Small intestine (tissue), 7 donors: ENCODE data around the gene SSH2. TPM values are rescaled to one million over a fixed set of nuclear protein-coding genes. Genes with fewer than 3 reads are reported as not detected.
"Not testable (repeated sequence)": the region's sequence is repeated elsewhere in the genome, so short reads cannot be mapped to it uniquely, and the experiment has no call there.

Experiments used
- DNase-seq, 2 donors: peaks; one replicate each; pipeline versions ENCODE4 v3.0.0 to v3.0.0-alpha.2; 2013
- FAIRE-seq: peaks from 2 replicates; lab custom pipeline; 2012; peaks lifted over from hg19 to GRCh38; lab: Jason Lieb, UNC
- H3K27ac ChIP-seq, 3 donors: one replicate each; pipeline ENCODE4 v1.5.1; 2013; ENCODE audit warnings: low read length in 2 of 3, mild to moderate bottlenecking in 2 of 3, control low read depth in 1 of 3, inconsistent platforms in 1 of 3, low read depth in 1 of 3, moderate library complexity in 1 of 3
- H3K27me3 ChIP-seq, 3 donors: one replicate each; pipeline ENCODE4 v1.6.1; 2013; ENCODE audit warnings: low read length in 3 of 3, inconsistent platforms in 1 of 3; ENCODE audit not compliant: control insufficient read depth in 3 of 3, insufficient read depth in 3 of 3
- H3K36me3 ChIP-seq, 3 donors: one replicate each; pipeline ENCODE4 v1.6.1; 2013; ENCODE audit warnings: low read length in 3 of 3, inconsistent platforms in 1 of 3, low read depth in 1 of 3, mild to moderate bottlenecking in 1 of 3, moderate library complexity in 1 of 3; ENCODE audit not compliant: control insufficient read depth in 3 of 3, insufficient read depth in 2 of 3
- H3K4me1 ChIP-seq, 3 donors: one replicate each; pipeline ENCODE4 v1.6.1; 2013; ENCODE audit warnings: low read length in 2 of 3, inconsistent platforms in 1 of 3, low read depth in 1 of 3, mild to moderate bottlenecking in 1 of 3, moderate library complexity in 1 of 3; ENCODE audit not compliant: control insufficient read depth in 3 of 3, insufficient read depth in 2 of 3
- H3K4me3 ChIP-seq, 3 donors: one replicate each; pipeline ENCODE4 v1.5.1; 2013; ENCODE audit warnings: low read length in 3 of 3, control low read depth in 1 of 3, inconsistent platforms in 1 of 3, low read depth in 1 of 3, mild to moderate bottlenecking in 1 of 3, moderate library complexity in 1 of 3
- H3K9me3 ChIP-seq, 2 donors: one replicate each; pipeline ENCODE4 v1.6.1; 2013; ENCODE audit warnings: low read depth in 1 of 2, low read length in 1 of 2; ENCODE audit not compliant: control insufficient read depth in 2 of 2, insufficient read depth in 1 of 2
- WGBS, 3 donors: extraction: QIAGEN DNeasy Blood & Tissue Kit; methylation state at CpG; one replicate each; pipeline ENCODE4 v1.1.7; 2013; 5-methylcytosine and 5-hydroxymethylcytosine counted together
- polyA plus RNA-seq, 4 donors: library from polyadenylated mRNA; stranded (reverse) in 3 of 4; unstranded in 1 of 4; fragments of 200-250 nt in 3 of 4; fragments of 120-200 nt in 1 of 4; gene quantifications; one replicate each; pipeline versions ENCODE4 v1.2.1 to v1.2.3, GENCODE V29; 2013
- donor health status: healthy with polysubstance abuse.
- donor health status: control.
- donor health status: control.
- donor health status: Bipolar disorder and iron deficiency.
- donor health status: healthy.

The SSH2 gene
- polyA plus RNA-seq, 4 donors = 11.6 to 18.9 (median 13.6) TPM

DNA sequence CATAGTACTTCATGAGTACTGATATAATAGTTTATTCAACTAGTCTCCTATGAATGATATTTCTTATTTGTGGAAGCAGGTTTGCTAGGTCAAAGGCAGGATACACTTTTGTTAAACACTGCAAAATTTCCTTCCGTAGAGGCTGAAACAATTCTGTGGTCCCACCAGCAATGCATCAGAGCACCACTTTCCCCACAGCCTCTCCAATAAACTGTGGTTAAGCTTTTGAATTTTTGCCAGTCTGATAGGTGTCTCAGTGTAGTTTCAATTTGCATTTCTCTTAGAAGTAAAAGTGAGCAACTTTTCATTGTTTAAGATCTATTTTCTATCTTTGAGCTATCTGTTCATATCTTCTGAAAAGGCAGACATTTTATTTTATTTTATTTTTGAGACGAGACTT is 270.9 kb downstream of the SSH2 start:
- Histone ChIP-seq H3K9me3 (no peaks in the 10 kb centered on the region), H3K36me3 (peaks cover 0 to 18% (median 0%) of the 10 kb centered on the region in 3 donors), H3K4me3 (no peak overlapping the region), H3K4me1 (peaks cover 0 to 16% (median 0%) of the 10 kb centered on the region in 3 donors), H3K27ac (no peak overlapping the region), H3K27me3 (no peaks in the 10 kb centered on the region)
- FAIRE-seq (no peak), DNase-seq (no peak)
- 71 to 87% (median 82%) methylated on average over 2 of the region's 2 CpGs for WGBS, 3 donors

DNA sequence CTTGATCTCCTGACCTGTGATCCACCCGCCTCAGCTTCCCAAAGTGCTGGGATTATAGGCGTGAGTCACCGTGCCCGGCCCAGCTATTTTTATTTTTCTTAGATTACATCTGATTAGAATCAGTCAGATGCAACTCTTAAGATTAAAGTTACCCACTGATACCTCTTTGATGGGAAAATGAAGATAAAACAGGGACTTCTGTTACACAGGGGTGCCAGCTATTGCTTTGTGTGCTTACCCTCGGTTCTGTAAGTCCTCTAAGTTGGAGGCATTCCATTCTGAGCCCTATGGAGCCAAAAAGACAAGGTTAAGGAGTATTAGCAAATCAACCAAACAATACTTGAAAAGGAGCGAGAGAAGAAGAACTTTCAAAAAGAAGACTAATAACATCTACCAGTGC is 274.7 kb downstream of the SSH2 start:
- no peaks in the 10 kb centered on the region for H3K4me1 ChIP-seq
- no peak for DNase-seq
- FAIRE-seq = no peak
- 90 to 98% (median 96%) methylated on average over 6 of the region's 6 CpGs for WGBS, 3 donors
- no peaks in the 10 kb centered on the region for H3K9me3 ChIP-seq
- H3K4me3 ChIP-seq = no peak overlapping the region
- no peak overlapping the region for H3K27ac ChIP-seq
- H3K36me3 ChIP-seq = peaks cover 2 to 16% (median 8%) of the 10 kb centered on the region in 3 donors
- H3K27me3 ChIP-seq = no peaks in the 10 kb centered on the region

DNA sequence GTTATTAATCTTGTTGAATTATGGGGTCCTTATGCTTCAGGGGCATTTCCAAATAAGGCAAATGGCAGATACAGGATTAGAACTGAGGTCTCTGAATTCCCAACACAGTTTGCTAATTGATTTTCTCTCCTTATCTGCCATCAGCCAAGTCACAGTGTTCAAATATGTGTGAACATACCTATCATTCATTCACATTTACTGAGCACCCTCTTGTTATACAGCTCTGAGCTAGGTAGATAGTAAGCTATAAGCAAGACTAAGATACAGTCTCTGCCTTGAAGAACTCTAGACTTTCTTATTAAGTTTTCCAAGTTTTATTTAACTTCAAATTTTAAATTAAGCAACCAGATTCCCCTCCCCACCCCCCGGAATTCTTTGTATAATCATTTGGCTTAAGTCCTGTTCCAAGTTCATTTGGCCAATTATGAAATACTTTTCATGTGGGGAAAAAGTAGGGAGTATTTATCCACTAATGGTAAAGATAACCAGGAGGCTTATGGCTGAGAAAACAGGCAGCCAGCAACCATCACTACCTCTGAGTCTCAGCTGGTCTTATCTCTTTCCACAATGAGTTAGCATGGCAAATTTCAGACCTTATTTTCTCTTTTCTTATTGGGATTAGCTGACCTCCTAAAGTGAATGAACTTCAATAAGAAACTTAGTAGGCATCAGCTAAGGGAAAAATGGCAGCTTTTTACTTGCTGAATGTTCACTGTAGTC is 275.9 kb downstream of the SSH2 start:
- Histone ChIP-seq H3K9me3 (no peaks in the 10 kb centered on the region), H3K4me1 (no peaks in the 10 kb centered on the region), H3K4me3 (no peak overlapping the region), H3K36me3 (peaks cover 2 to 17% (median 11%) of the 10 kb centered on the region in 3 donors), H3K27me3 (no peaks in the 10 kb centered on the region), H3K27ac (no peak overlapping the region)
- WGBS, 3 donors = 66 to 79% (median 73%) methylated on average over 1 of the region's 1 CpG
- DNase-seq (no peak), FAIRE-seq (no peak)

DNA sequence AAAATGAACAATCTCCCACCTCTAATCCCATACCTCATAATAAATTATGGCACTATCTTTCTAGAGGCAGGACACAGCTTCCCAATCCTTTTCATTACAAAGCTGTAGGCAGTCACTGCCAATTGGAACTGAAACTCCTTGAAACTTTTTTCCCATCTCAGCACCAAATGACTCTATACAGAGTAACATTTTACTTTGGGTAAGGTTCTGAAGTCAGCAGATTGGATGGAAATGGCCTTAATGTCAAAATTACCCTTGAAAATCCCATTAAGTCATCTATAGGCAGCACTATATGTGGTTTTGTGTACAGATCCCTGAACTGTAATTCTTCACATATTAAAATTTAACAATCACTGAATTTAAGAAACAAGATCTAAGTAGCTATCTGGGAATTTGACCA is 277.1 kb downstream of the SSH2 start:
- Histone ChIP-seq H3K4me3 (no peak overlapping the region), H3K36me3 (peaks cover 3 to 16% (median 12%) of the 10 kb centered on the region in 3 donors), H3K27me3 (no peaks in the 10 kb centered on the region), H3K27ac (no peak overlapping the region), H3K4me1 (no peaks in the 10 kb centered on the region), H3K9me3 (no peaks in the 10 kb centered on the region)
- FAIRE-seq (no peak), DNase-seq (no peak)

DNA sequence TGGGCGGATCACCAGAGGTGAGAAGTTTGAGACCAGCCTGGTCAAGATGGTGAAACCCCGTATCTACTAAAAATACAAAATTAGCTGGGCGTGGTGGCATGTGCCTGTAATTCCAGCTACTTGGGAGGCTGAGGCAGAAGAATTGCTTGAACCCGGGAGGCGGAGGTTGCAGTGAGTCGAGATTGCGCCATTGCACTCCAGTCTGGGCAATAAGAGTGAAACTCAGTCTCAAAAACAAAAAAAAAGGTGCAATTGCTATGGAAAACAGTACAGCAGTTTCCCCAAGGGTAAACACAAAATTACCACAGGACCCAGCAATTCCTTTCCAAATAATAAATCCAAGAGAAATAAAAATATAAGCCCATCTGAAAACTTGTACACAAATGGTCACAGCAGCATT is 278.1 kb downstream of the SSH2 start:
- not testable (repeated sequence) for DNase-seq, H3K4me1 ChIP-seq, H3K27me3 ChIP-seq, H3K27ac ChIP-seq, H3K9me3 ChIP-seq, FAIRE-seq, H3K4me3 ChIP-seq
- 96 to 98% (median 97%) methylated on average over 7 of the region's 7 CpGs for WGBS, 3 donors
- peaks cover 6 to 17% (median 12%) of the 10 kb centered on the region in 3 donors for H3K36me3 ChIP-seq

DNA sequence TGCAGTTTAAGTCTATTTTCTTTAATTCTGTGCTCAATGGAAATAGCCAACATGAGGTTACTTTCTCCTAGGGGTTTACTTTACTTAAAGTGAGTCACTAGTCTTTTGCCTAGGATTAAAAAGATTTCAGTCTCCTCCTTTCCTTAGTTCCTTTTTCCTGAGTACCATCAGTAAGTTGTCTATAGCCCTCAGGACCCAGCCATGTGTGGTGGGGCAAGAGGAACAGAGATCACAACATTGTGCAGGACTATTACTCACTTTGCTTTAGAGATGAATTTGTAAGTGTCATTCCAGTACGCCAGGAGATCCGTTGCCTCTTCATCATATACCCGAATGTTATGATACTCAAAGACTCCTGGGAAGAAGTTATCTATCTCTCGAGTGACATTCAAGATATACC is 279.6 kb downstream of the SSH2 start:
- DNase-seq (no peak), FAIRE-seq (no peak)
- Histone ChIP-seq H3K4me1 (peaks cover 0 to 7% (median 0%) of the 10 kb centered on the region in 3 donors), H3K36me3 (peaks cover 9 to 13% (median 12%) of the 10 kb centered on the region in 3 donors), H3K9me3 (no peaks in the 10 kb centered on the region), H3K4me3 (no peak overlapping the region), H3K27me3 (no peaks in the 10 kb centered on the region), H3K27ac (no peak overlapping the region)
- 83 to 93% (median 88%) methylated on average over 4 of the region's 4 CpGs for WGBS, 3 donors

DNA sequence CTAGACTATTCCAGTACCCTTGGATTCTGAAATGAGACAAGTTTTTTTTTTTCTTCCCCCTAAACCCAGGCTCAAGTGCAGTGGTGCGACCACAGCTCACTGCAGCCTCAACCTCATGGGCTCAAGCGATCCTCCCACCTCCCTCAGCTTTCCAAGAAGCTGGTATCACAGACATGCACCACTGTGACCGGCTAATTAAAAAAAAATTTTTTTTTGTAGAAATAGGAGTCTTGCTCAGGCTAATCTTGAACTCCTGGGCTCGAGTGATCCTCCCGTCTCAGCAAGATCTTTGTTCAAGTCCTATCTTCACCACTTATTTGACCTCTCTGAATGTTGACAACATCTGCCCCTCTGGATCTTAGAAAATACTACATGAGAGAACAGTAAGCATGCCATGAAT is 280.7 kb downstream of the SSH2 start:
- H3K27me3 ChIP-seq = no peaks in the 10 kb centered on the region
- H3K36me3 ChIP-seq = peaks cover 9 to 13% (median 12%) of the 10 kb centered on the region in 3 donors
- H3K4me1 ChIP-seq = peaks cover 0 to 10% (median 0%) of the 10 kb centered on the region in 3 donors
- no peaks in the 10 kb centered on the region for H3K9me3 ChIP-seq
- no peak overlapping the region for H3K27ac ChIP-seq
- DNase-seq (no peak), FAIRE-seq (no peak)
- WGBS, 3 donors = 95 to 98% (median 96%) methylated on average over 5 of the region's 5 CpGs
- H3K4me3 ChIP-seq = no peak overlapping the region

DNA sequence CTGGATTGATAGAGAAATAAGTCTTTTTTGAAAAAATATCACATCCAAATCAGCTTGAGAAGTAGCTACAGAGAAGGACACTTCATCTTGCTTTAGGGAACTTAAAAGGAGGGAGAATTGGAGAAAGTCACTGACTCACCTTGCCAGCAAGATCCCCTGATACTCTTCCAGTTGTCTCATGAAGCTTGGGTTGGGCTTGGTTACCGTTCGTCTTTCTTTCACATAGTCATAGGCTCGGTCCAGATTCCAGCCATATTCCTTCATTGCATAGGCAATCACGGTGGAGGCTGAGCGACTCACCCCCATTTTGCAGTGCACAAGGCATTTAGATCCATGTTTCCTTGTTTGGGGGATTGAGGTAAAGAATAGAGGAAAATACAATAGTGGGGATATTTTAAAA is 282.0 kb downstream of the SSH2 start:
- no peak for FAIRE-seq
- peaks cover 0 to 15% (median 7%) of the 10 kb centered on the region in 3 donors for H3K4me1 ChIP-seq
- 92 to 95% (median 95%) methylated on average over 5 of the region's 5 CpGs for WGBS, 3 donors

More for the DNA sequence above, 282.0 kb downstream of the SSH2 start:
- Histone ChIP-seq H3K9me3 (peaks cover 0 to 4% of the 10 kb centered on the region in 2 donors), H3K27me3 (no peaks in the 10 kb centered on the region), H3K4me3 (no peak overlapping the region), H3K27ac (no peak overlapping the region), H3K36me3 (peaks cover 9 to 16% (median 9%) of the 10 kb centered on the region in 3 donors)
- no peak for DNase-seq
